HepG2 (cell line): ENCODE results near the gene STN1. TPM values are rescaled to one million over a fixed set of nuclear protein-coding genes. Genes with fewer than 3 reads are reported as not detected.

Experiments
- CBX5 ChIP-seq: sonication (generic); formaldehyde crosslinking; IDR thresholded peaks from 2 replicates; pipeline ENCODE4 v1.4.0; 2020; ENCODE audit warnings: missing genetic modification reagents, borderline replicate concordance
- DRAP1 ChIP-seq: IDR thresholded peaks from 2 replicates; pipeline ENCODE4 v1.6.1; 2016; ENCODE audit warnings: missing genetic modification reagents, missing compliant biosample characterization
- ERF ChIP-seq: IDR thresholded peaks from 2 replicates; pipeline ENCODE4 v1.6.1; 2018; ENCODE audit warnings: missing biosample characterization, missing genetic modification reagents
- FOXM1 ChIP-seq: sonication (generic); formaldehyde crosslinking; IDR thresholded peaks from 2 replicates; pipeline ENCODE4 v1.5.0; 2020; ENCODE audit warnings: missing genetic modification reagents
- GABPA ChIP-seq, 2 experiments: IDR thresholded peaks; 2 replicates each; pipeline ENCODE4 v1.6.1; 2011 to 2016; ENCODE audit warnings: low read depth in 2 of 2, low read length in 1 of 2, missing biosample characterization in 1 of 2, missing genetic modification characterization in 1 of 2
- GMEB2 ChIP-seq: IDR thresholded peaks from 2 replicates; pipeline ENCODE4 v1.6.1; 2016; ENCODE audit warnings: missing biosample characterization, missing genetic modification reagents, low read depth
- IRF2 ChIP-seq: IDR thresholded peaks from 2 replicates; pipeline ENCODE4 v1.6.1; 2018; ENCODE audit warnings: missing genetic modification reagents, missing compliant biosample characterization
- NCOA1 ChIP-seq: sonication (generic); formaldehyde crosslinking; IDR thresholded peaks from 2 replicates; pipeline ENCODE4 v1.9.0; 2021; ENCODE audit warnings: missing genetic modification reagents
- NONO ChIP-seq, 2 experiments: fragments of 450-650 bp in 1 of 2; sonication (generic) in 1 of 2; formaldehyde crosslinking in 1 of 2; IDR thresholded peaks in 1 of 2; conservative IDR thresholded peaks in 1 of 2; 2 replicates each; pipeline versions ENCODE4 v1.6.1 to v1.8.0; 2017 to 2022; ENCODE audit warnings: mild to moderate bottlenecking in 1 of 2, missing genetic modification reagents in 1 of 2, moderate library complexity in 1 of 2
- PTBP1 ChIP-seq: fragments of 200-400 bp; formaldehyde crosslinking; IDR thresholded peaks from 2 replicates; pipeline ENCODE4 v1.6.1; 2018; ENCODE audit warnings: low read length, low read depth; ENCODE audit not compliant: poor library complexity, severe bottlenecking
- SMAD9 ChIP-seq: sonication (generic); formaldehyde crosslinking; IDR thresholded peaks from 2 replicates; pipeline ENCODE4 v1.5.1; 2020; ENCODE audit warnings: mild to moderate bottlenecking, missing genetic modification reagents
- SMC3 ChIP-seq: IDR thresholded peaks from 2 replicates; pipeline ENCODE4 v1.6.1; 2011; ENCODE audit warnings: low read length, improper control_type of control experiment
- SP5 ChIP-seq: IDR thresholded peaks from 2 replicates; pipeline ENCODE4 v1.6.1; 2016; ENCODE audit warnings: low read depth, borderline replicate concordance
- SRSF9 ChIP-seq: fragments of 200-400 bp; formaldehyde crosslinking; IDR thresholded peaks from 2 replicates; pipeline ENCODE4 v1.6.1; 2018; ENCODE audit warnings: borderline replicate concordance, mild to moderate bottlenecking, low read depth, low read length; ENCODE audit not compliant: insufficient read depth, poor library complexity, severe bottlenecking
- THAP7 ChIP-seq: sonication (generic); formaldehyde crosslinking; IDR thresholded peaks from 2 replicates; pipeline ENCODE4 v1.8.1; 2023; ENCODE audit warnings: mild to moderate bottlenecking, missing genetic modification reagents
- ZFP1 ChIP-seq: IDR thresholded peaks from 2 replicates; pipeline ENCODE4 v1.6.1; 2016
- ZFP37 ChIP-seq: sonication (generic); formaldehyde crosslinking; IDR thresholded peaks from 2 replicates; pipeline ENCODE4 v1.4.0; 2020; ENCODE audit warnings: missing genetic modification reagents, borderline replicate concordance
- ZNF264 ChIP-seq: sonication (generic); formaldehyde crosslinking; IDR thresholded peaks from 2 replicates; pipeline ENCODE4 v1.4.0; 2020; ENCODE audit warnings: missing genetic modification reagents
- ZNF335 ChIP-seq: sonication (generic); formaldehyde crosslinking; IDR thresholded peaks from 2 replicates; pipeline ENCODE4 v1.4.0; 2020; ENCODE audit warnings: missing genetic modification reagents
- ZNF432 ChIP-seq: sonication (generic); formaldehyde crosslinking; IDR thresholded peaks from 2 replicates; pipeline ENCODE4 v1.5.0; 2020; ENCODE audit warnings: missing genetic modification reagents, mild to moderate bottlenecking, borderline replicate concordance
- ZNF710 ChIP-seq: sonication (generic); formaldehyde crosslinking; IDR thresholded peaks from 2 replicates; pipeline ENCODE4 v1.5.0; 2020; ENCODE audit warnings: mild to moderate bottlenecking, missing genetic modification reagents, borderline replicate concordance
- polyA plus RNA-seq, 8 experiments: library from polyadenylated mRNA; depleted of rRNA in 3 of 8; stranded (reverse) in 7 of 8; unstranded in 1 of 8; fragments of >200 nt; fragmentation: Illumina TruSeq in 4 of 8; extraction: Trizol in 4 of 8; gene quantifications; 2 replicates each; pipeline versions ENCODE4 v1.2.1 to v1.2.3, GENCODE V29; 2011 to 2016; ENCODE audit warnings: low read depth in 4 of 8, missing spikeins in 1 of 8, mixed read lengths in 1 of 8; ENCODE audit not compliant: insufficient read depth in 1 of 8
- total RNA-seq, 5 experiments: library from RNA; depleted of rRNA; stranded (reverse); fragments of >200 nt; fragmentation: Illumina TruSeq; extraction: Trizol; gene quantifications; 2 replicates each; pipeline ENCODE4 v1.2.3, GENCODE V29; 2016; ENCODE audit warnings: low read depth in 1 of 5
- TF ChIP-seq, protein P1 (sequence below): sonication (generic); formaldehyde crosslinking; IDR thresholded peaks from 2 replicates; pipeline ENCODE4 v1.4.0; 2020; ENCODE audit warnings: missing genetic modification reagents

The STN1 gene
- total and polyA plus RNA-seq, 2 of the 13 experiments (the other 11 are each of a cell fraction or from before 2014, with no cell fraction given), result 17.6 to 22.7 TPM

GRCh38 chr10:103833731-103834365 lies 84.1 kb downstream of the STN1 start (continued):
- peak; percentile 89 for TF ChIP-seq ZNF710
- TF ChIP-seq ERF (CRISPR knock-in tag), result peak; percentile 57
- peak; percentile 58; the same call in 1 of the 2 replicates for TF ChIP-seq ZFP1 (CRISPR knock-in tag)
- TF ChIP-seq ZNF432 (CRISPR knock-in tag), result no peak
- no peak for TF ChIP-seq FOXM1 (CRISPR knock-in tag)
- no peak for TF ChIP-seq SMAD9 (CRISPR knock-in tag)
- TF ChIP-seq NCOA1 (CRISPR knock-in tag), result 0 out of 2 replicates have a peak, but pooled peaks have one; percentile 37
- TF ChIP-seq, protein P1, sequence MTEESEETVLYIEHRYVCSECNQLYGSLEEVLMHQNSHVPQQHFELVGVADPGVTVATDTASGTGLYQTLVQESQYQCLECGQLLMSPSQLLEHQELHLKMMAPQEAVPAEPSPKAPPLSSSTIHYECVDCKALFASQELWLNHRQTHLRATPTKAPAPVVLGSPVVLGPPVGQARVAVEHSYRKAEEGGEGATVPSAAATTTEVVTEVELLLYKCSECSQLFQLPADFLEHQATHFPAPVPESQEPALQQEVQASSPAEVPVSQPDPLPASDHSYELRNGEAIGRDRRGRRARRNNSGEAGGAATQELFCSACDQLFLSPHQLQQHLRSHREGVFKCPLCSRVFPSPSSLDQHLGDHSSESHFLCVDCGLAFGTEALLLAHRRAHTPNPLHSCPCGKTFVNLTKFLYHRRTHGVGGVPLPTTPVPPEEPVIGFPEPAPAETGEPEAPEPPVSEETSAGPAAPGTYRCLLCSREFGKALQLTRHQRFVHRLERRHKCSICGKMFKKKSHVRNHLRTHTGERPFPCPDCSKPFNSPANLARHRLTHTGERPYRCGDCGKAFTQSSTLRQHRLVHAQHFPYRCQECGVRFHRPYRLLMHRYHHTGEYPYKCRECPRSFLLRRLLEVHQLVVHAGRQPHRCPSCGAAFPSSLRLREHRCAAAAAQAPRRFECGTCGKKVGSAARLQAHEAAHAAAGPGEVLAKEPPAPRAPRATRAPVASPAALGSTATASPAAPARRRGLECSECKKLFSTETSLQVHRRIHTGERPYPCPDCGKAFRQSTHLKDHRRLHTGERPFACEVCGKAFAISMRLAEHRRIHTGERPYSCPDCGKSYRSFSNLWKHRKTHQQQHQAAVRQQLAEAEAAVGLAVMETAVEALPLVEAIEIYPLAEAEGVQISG (CRISPR knock-in tag), result peak; percentile 39; the same call in 1 of the 2 replicates
- TF ChIP-seq IRF2 (CRISPR knock-in tag), result 0 out of 2 replicates have a peak, but pooled peaks have one; percentile 27
- no peak for TF ChIP-seq NONO (IDR thresholded peaks at IDR 0.05)
- TF ChIP-seq NONO (CRISPR knock-in tag; conservative IDR thresholded peaks at IDR 0.05), result peak; percentile 75
- TF ChIP-seq CBX5 (CRISPR knock-in tag), result peak; percentile 24; the same call in 1 of the 2 replicates
- TF ChIP-seq ZNF264 (CRISPR knock-in tag), result peak; percentile 66; the same call in 1 of the 2 replicates
- no peak for TF ChIP-seq GABPA (IDR thresholded peaks at IDR 0.05; ENCODE audit: low read depth, low read length)
- peak; percentile 62; the same call in 1 of the 2 replicates for TF ChIP-seq GABPA (CRISPR knock-in tag; IDR thresholded peaks at IDR 0.05; ENCODE audit: low read depth)
- no peak for TF ChIP-seq GMEB2 (CRISPR knock-in tag)
- 0 out of 2 replicates have a peak, but pooled peaks have one; percentile 20 for TF ChIP-seq ZNF335 (CRISPR knock-in tag)
- peak; percentile 28; the same call in 1 of the 2 replicates for TF ChIP-seq SP5 (CRISPR knock-in tag)
- peak; percentile 14; the same call in 1 of the 2 replicates for TF ChIP-seq SMC3
- TF ChIP-seq ZFP37, result no peak
- peak; percentile 39; the same call in 1 of the 2 replicates for TF ChIP-seq DRAP1
- TF ChIP-seq SRSF9, result no peak
- TF ChIP-seq THAP7, result 0 out of 2 replicates have a peak, but pooled peaks have one; percentile 59
- no peak for TF ChIP-seq PTBP1
